Smooth muscle cell (in vitro differentiated cells): Measurements from ENCODE around the gene SCGB3A1. TPM values are rescaled to one million over a fixed set of nuclear protein-coding genes. Genes with fewer than 3 reads are reported as not detected.

Experiments
- DNase-seq: peaks from one replicate; lab custom pipeline; 2025; ENCODE audit not compliant: unreplicated experiment; lab: John Stamatoyannopoulos, UW
- H2AFZ ChIP-seq: fragments of 200-600 bp; sonication (generic); 2 replicates; pipeline ENCODE4 v1.6.0; 2016; ENCODE audit warnings: antibody characterized with exemption, low read depth, mild to moderate bottlenecking
- H3F3A ChIP-seq: fragments of 200-600 bp; sonication (generic); 2 replicates; pipeline ENCODE4 v1.6.0; 2017; ENCODE audit warnings: antibody characterized with exemption, low read depth
- H3K27ac ChIP-seq: fragments of 200-600 bp; sonication (generic); 2 replicates; pipeline ENCODE4 v1.5.1; 2016; ENCODE audit warnings: low read depth, mild to moderate bottlenecking
- H3K27me3 ChIP-seq: fragments of 200-600 bp; sonication (generic); 2 replicates; pipeline ENCODE4 v1.6.1; 2016; ENCODE audit warnings: low read depth, mild to moderate bottlenecking
- H3K36me3 ChIP-seq: fragments of 200-600 bp; sonication (generic); 2 replicates; pipeline ENCODE4 v1.5.1; 2016; ENCODE audit warnings: low read depth
- H3K4me1 ChIP-seq: fragments of 200-600 bp; sonication (generic); 2 replicates; pipeline ENCODE4 v1.5.1; 2016; ENCODE audit warnings: low read depth
- H3K4me2 ChIP-seq: fragments of 200-600 bp; sonication (generic); 2 replicates; pipeline ENCODE4 v1.6.0; 2016; ENCODE audit warnings: mild to moderate bottlenecking
- H3K4me3 ChIP-seq: fragments of 200-600 bp; sonication (generic); 2 replicates; pipeline ENCODE4 v1.5.1; 2016; ENCODE audit warnings: mild to moderate bottlenecking
- H3K79me2 ChIP-seq: fragments of 200-600 bp; sonication (generic); 2 replicates; pipeline ENCODE4 v1.6.0; 2016; ENCODE audit warnings: low read depth, mild to moderate bottlenecking
- H3K9ac ChIP-seq: fragments of 200-600 bp; sonication (generic); 2 replicates; pipeline ENCODE4 v1.6.0; 2016; ENCODE audit warnings: low read depth
- H3K9me3 ChIP-seq: fragments of 200-600 bp; sonication (generic); replicated peaks from 2 replicates; pipeline ENCODE4 v1.5.1; 2016; ENCODE audit warnings: low read depth
- H4K20me1 ChIP-seq: fragments of 200-600 bp; sonication (generic); 2 replicates; pipeline ENCODE4 v1.6.0; 2016; ENCODE audit warnings: low read depth
- CTCF ChIP-seq: fragments of 200-600 bp; sonication (generic); IDR thresholded peaks from 2 replicates; pipeline ENCODE4 v1.5.1; 2017; ENCODE audit warnings: borderline replicate concordance, mild to moderate bottlenecking, antibody characterized with exemption; ENCODE audit not compliant: insufficient read depth, poor library complexity, severe bottlenecking
- WGBS: methylation state at CpG from one replicate; pipeline ENCODE4 v1.1.7; 2016; ENCODE audit warnings: low lambda C conversion rate; 5-methylcytosine and 5-hydroxymethylcytosine counted together
- polyA plus RNA-seq: library from polyadenylated mRNA; unstranded; fragments of >200 nt; fragmentation: Nextera tagmentation; extraction: Ambion mirVana; gene quantifications from 2 replicates; pipeline ENCODE4 v1.2.1, GENCODE V29; 2016
- total RNA-seq: library from RNA; depleted of rRNA; stranded (reverse); fragments of >200 nt; gene quantifications from 2 replicates; pipeline ENCODE4 v1.2.3, GENCODE V29; 2014

SCGB3A1 gene
- total and polyA plus RNA-seq, 2 experiments from 2014 or later = not detected

DNA sequence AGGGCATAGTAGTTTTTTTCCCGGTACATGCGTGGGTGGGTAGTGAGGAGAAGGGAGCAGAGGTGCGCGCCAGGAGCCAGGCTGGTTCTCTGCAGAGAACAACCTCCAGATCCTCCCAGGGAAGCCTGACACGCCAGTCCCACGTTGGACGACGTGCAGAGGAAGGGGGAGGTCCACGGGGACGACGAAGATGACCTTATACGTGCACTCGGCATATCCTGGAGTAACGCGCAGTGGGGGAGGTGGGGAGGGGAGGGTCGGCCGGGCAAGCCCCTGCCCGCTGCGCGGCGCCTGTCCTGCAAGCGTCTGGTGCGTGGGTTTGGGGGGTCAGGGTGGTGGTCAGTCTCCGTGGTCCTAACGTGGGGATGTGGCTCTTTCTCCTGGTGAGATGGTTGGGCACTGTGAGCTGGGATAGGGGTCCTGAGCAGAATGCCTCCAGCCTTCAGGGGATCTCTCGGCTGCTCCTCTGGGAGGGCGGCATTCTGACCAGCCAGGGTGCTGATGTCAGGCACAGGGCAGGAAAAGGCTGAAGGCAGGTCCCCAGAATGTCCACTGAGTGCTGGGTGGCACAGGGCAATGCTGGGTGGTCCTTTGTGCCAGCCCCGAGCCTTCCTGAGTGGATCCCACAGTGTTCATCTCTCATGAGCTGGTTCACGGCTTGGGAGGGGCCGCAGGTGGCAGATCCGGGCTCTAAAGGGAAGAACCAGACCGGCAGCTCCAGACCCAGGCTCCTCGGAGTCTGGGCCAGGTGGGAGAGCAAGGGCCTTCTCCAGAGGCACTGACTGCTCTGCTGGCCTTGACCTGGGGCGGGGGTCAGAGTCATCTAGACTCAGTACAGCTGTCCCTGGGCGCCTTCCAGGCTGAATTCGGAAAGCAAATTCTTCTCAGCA, 10.5 kb upstream of the SCGB3A1 start:
- Histone ChIP-seq H3K79me2 (no peaks in the 10 kb centered on the region), H3K4me1 (no peaks in the 10 kb centered on the region), H3K9ac (no peak overlapping the region), H2AFZ (no peak overlapping the region), H3K27ac (no peak overlapping the region), H3K9me3 (no peaks in the 10 kb centered on the region), H3K4me2 (no peak overlapping the region), H3K4me3 (no peak overlapping the region), H3K36me3 (no peaks in the 10 kb centered on the region), H3K27me3 (no peaks in the 10 kb centered on the region), H3F3A (no peaks in the 10 kb centered on the region), H4K20me1 (no peaks in the 10 kb centered on the region)
- DNase-seq = no peak
- WGBS = 96% methylated on average over 36 of the region's 36 CpGs
- TF ChIP-seq CTCF = no peak

GRCh38 chr5:180600554-180601041, 9.3 kb upstream of the SCGB3A1 start:
- H3K4me2 ChIP-seq = no peak overlapping the region
- H4K20me1 ChIP-seq = no peaks in the 10 kb centered on the region
- no peak overlapping the region for H3K27ac ChIP-seq
- no peaks in the 10 kb centered on the region for H3K4me1 ChIP-seq
- no peak for TF ChIP-seq CTCF
- H3K4me3 ChIP-seq = no peak overlapping the region
- no peaks in the 10 kb centered on the region for H3F3A ChIP-seq
- no peaks in the 10 kb centered on the region for H3K9me3 ChIP-seq
- H3K79me2 ChIP-seq = no peaks in the 10 kb centered on the region
- H2AFZ ChIP-seq = no peak overlapping the region
- H3K27me3 ChIP-seq = no peaks in the 10 kb centered on the region
- WGBS = 92% methylated on average over 12 of the region's 12 CpGs
- no peaks in the 10 kb centered on the region for H3K36me3 ChIP-seq
- DNase-seq = no peak
- H3K9ac ChIP-seq = no peak overlapping the region

DNA sequence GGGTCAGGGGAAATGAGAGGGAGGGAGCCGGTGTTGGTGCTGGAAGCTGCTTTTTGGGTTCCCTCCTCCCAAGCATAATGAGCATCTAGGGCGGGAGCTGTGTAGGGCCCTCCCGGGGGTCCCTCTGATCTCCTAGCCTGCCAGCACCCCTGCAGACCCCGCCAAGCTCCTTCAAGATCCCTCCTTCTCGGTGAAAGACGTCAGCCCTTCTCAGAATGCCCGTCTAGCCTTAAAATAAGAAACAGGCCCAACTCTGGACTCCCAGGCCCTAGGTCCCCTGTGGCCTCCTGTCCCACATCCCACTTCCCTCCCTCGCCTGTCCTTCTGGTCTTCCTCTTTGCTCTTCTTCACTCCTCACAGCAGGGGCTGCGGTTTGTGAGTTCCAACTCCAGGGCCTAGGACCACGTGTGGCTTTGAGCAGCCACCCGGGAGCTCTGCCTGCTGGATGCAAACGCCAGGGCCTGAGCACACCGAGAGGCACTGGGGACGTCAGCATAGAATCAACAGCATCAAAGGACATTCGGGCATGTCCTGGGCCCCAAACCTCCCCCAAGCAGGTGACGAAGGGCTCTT, 8.8 kb upstream of the SCGB3A1 start:
- Histone ChIP-seq H3K27ac (no peak overlapping the region), H3K79me2 (no peaks in the 10 kb centered on the region), H4K20me1 (no peaks in the 10 kb centered on the region), H3K9me3 (no peaks in the 10 kb centered on the region), H3K9ac (no peak overlapping the region), H2AFZ (no peak overlapping the region), H3K4me1 (no peaks in the 10 kb centered on the region), H3K27me3 (no peaks in the 10 kb centered on the region), H3K36me3 (no peaks in the 10 kb centered on the region), H3K4me2 (no peak overlapping the region), H3K4me3 (no peak overlapping the region), H3F3A (no peaks in the 10 kb centered on the region)
- TF ChIP-seq CTCF = no peak
- 90% methylated on average over 16 of the region's 16 CpGs for WGBS
- no peak for DNase-seq
